Measurements from ENCODE around the gene BAHCC1.

The BAHCC1 gene

GRCh38 chr17:81417049-81417878, 22.0 kb downstream of the BAHCC1 start:
- Histone ChIP-seq H3K4me1 (ENCODE audit: control insufficient read depth, insufficient read depth, low read length, poor library complexity, severe bottlenecking) (peaks cover 28% of the 10 kb centered on the region), H3K9me3 (ENCODE audit: control insufficient read depth, low read length) (no peaks in the 10 kb centered on the region), H3K36me3 (ENCODE audit: control insufficient read depth, insufficient read depth, low read length) (no peaks in the 10 kb centered on the region), H3K27ac (ENCODE audit: low read depth, low read length, severe bottlenecking) (no peak overlapping the region), H3K4me3 (ENCODE audit: extremely low read depth, insufficient read depth, low read length, poor library complexity, severe bottlenecking) (no peak overlapping the region)
- 95 to 97% methylated on average over 23 to 30 of the region's 38 CpGs for WGBS, 2 experiments (ENCODE audit: insufficient coverage in 2 of 2)

GRCh38 chr17:81417879-81418709, 22.8 kb downstream of the BAHCC1 start:
- no peak overlapping the region for H3K4me3 ChIP-seq (ENCODE audit: extremely low read depth, insufficient read depth, low read length, poor library complexity, severe bottlenecking)
- WGBS, 2 experiments (ENCODE audit: insufficient coverage in 2 of 2): 94% methylated on average over 14 to 15 of the region's 23 CpGs
- H3K36me3 ChIP-seq (ENCODE audit: control insufficient read depth, insufficient read depth, low read length): no peaks in the 10 kb centered on the region
- H3K9me3 ChIP-seq (ENCODE audit: control insufficient read depth, low read length): no peaks in the 10 kb centered on the region
- H3K4me1 ChIP-seq (ENCODE audit: control insufficient read depth, insufficient read depth, low read length, poor library complexity, severe bottlenecking): peaks cover 30% of the 10 kb centered on the region
- no peak overlapping the region for H3K27ac ChIP-seq (ENCODE audit: low read depth, low read length, severe bottlenecking)

- Histone ChIP-seq H3K4me1 (ENCODE audit: control insufficient read depth, insufficient read depth, low read length, poor library complexity, severe bottlenecking) (peaks cover 36% of the 10 kb centered on the region), H3K27ac (ENCODE audit: low read depth, low read length, severe bottlenecking) (peak overlapping the region; percentile 55), H3K4me3 (ENCODE audit: extremely low read depth, insufficient read depth, low read length, poor library complexity, severe bottlenecking) (no peak overlapping the region), H3K36me3 (ENCODE audit: control insufficient read depth, insufficient read depth, low read length) (no peaks in the 10 kb centered on the region), H3K9me3 (ENCODE audit: control insufficient read depth, low read length) (no peaks in the 10 kb centered on the region)
- WGBS, 2 experiments (ENCODE audit: insufficient coverage in 2 of 2): 88 to 90% methylated on average over 3 to 6 of the region's 14 CpGs
Measured at GRCh38 chr17:81418710-81419318, 23.6 kb downstream of the BAHCC1 start.

- peak overlapping the region; percentile 55 for H3K27ac ChIP-seq (ENCODE audit: low read depth, low read length, severe bottlenecking)
- no peaks in the 10 kb centered on the region for H3K36me3 ChIP-seq (ENCODE audit: control insufficient read depth, insufficient read depth, low read length)
- no peaks in the 10 kb centered on the region for H3K9me3 ChIP-seq (ENCODE audit: control insufficient read depth, low read length)
- no peak overlapping the region for H3K4me3 ChIP-seq (ENCODE audit: extremely low read depth, insufficient read depth, low read length, poor library complexity, severe bottlenecking)
- H3K4me1 ChIP-seq (ENCODE audit: control insufficient read depth, insufficient read depth, low read length, poor library complexity, severe bottlenecking): peaks cover 39% of the 10 kb centered on the region
- 20 to 32% methylated on average over 11 to 13 of the region's 32 CpGs for WGBS, 2 experiments (ENCODE audit: insufficient coverage in 2 of 2)
Measured at GRCh38 chr17:81419319-81419885, 24.1 kb downstream of the BAHCC1 start.

- peak overlapping the region; percentile 5 for H3K4me3 ChIP-seq (ENCODE audit: extremely low read depth, insufficient read depth, low read length, poor library complexity, severe bottlenecking)
- no peaks in the 10 kb centered on the region for H3K9me3 ChIP-seq (ENCODE audit: control insufficient read depth, low read length)
- H3K36me3 ChIP-seq (ENCODE audit: control insufficient read depth, insufficient read depth, low read length): no peaks in the 10 kb centered on the region
- H3K27ac ChIP-seq (ENCODE audit: low read depth, low read length, severe bottlenecking): peak overlapping the region; percentile 55
- WGBS, 2 experiments (ENCODE audit: insufficient coverage in 2 of 2): 83 to 89% methylated on average over 13 to 27 of the region's 28 CpGs
- H3K4me1 ChIP-seq (ENCODE audit: control insufficient read depth, insufficient read depth, low read length, poor library complexity, severe bottlenecking): peaks cover 39% of the 10 kb centered on the region
Measured at GRCh38 chr17:81419886-81420768, 24.9 kb downstream of the BAHCC1 start.

- Histone ChIP-seq H3K4me1 (ENCODE audit: control insufficient read depth, insufficient read depth, low read length, poor library complexity, severe bottlenecking) (peaks cover 39% of the 10 kb centered on the region), H3K36me3 (ENCODE audit: control insufficient read depth, insufficient read depth, low read length) (no peaks in the 10 kb centered on the region), H3K9me3 (ENCODE audit: control insufficient read depth, low read length) (no peaks in the 10 kb centered on the region), H3K4me3 (ENCODE audit: extremely low read depth, insufficient read depth, low read length, poor library complexity, severe bottlenecking) (no peak overlapping the region), H3K27ac (ENCODE audit: low read depth, low read length, severe bottlenecking) (no peak overlapping the region)
- 92 to 94% methylated on average over 19 to 21 of the region's 24 CpGs for WGBS, 2 experiments (ENCODE audit: insufficient coverage in 2 of 2)
Measured at GRCh38 chr17:81420769-81421462, 25.7 kb downstream of the BAHCC1 start.

GRCh38 chr17:81422776-81423697, 27.8 kb downstream of the BAHCC1 start:
- Histone ChIP-seq H3K36me3 (ENCODE audit: control insufficient read depth, insufficient read depth, low read length) (no peaks in the 10 kb centered on the region), H3K4me3 (ENCODE audit: extremely low read depth, insufficient read depth, low read length, poor library complexity, severe bottlenecking) (peak overlapping the region; percentile 2), H3K27ac (ENCODE audit: low read depth, low read length, severe bottlenecking) (peak overlapping the region; percentile 96), H3K9me3 (ENCODE audit: control insufficient read depth, low read length) (no peaks in the 10 kb centered on the region), H3K4me1 (ENCODE audit: control insufficient read depth, insufficient read depth, low read length, poor library complexity, severe bottlenecking) (peaks cover 39% of the 10 kb centered on the region)
- WGBS, 2 experiments (ENCODE audit: insufficient coverage in 2 of 2): 37 to 39% methylated on average over 16 to 23 of the region's 34 CpGs

- WGBS, 2 experiments (ENCODE audit: insufficient coverage in 2 of 2): 86% methylated on average over 13 to 15 of the region's 16 CpGs
Measured at GRCh38 chr17:81423698-81424071, 28.4 kb downstream of the BAHCC1 start.

More at GRCh38 chr17:81423698-81424071, 28.4 kb downstream of the BAHCC1 start:
- H3K4me1 ChIP-seq (ENCODE audit: control insufficient read depth, insufficient read depth, low read length, poor library complexity, severe bottlenecking): peaks cover 38% of the 10 kb centered on the region
- no peak overlapping the region for H3K4me3 ChIP-seq (ENCODE audit: extremely low read depth, insufficient read depth, low read length, poor library complexity, severe bottlenecking)
- no peaks in the 10 kb centered on the region for H3K9me3 ChIP-seq (ENCODE audit: control insufficient read depth, low read length)
- peak overlapping the region; percentile 96 for H3K27ac ChIP-seq (ENCODE audit: low read depth, low read length, severe bottlenecking)
- no peaks in the 10 kb centered on the region for H3K36me3 ChIP-seq (ENCODE audit: control insufficient read depth, insufficient read depth, low read length)
